Measurements from ENCODE around the gene STOML2. TPM values are rescaled to one million over a fixed set of nuclear protein-coding genes. Genes with fewer than 3 reads are reported as not detected.
A peak's percentile ranks its signal among the peaks of the same experiment; 100 is the strongest.

The STOML2 gene
- total and polyA plus RNA-seq, 9 of the 15 experiments (the other 6 are each of a cell fraction or from before 2014, with no cell fraction given), result 110 to 220 (median 174) TPM

DNA sequence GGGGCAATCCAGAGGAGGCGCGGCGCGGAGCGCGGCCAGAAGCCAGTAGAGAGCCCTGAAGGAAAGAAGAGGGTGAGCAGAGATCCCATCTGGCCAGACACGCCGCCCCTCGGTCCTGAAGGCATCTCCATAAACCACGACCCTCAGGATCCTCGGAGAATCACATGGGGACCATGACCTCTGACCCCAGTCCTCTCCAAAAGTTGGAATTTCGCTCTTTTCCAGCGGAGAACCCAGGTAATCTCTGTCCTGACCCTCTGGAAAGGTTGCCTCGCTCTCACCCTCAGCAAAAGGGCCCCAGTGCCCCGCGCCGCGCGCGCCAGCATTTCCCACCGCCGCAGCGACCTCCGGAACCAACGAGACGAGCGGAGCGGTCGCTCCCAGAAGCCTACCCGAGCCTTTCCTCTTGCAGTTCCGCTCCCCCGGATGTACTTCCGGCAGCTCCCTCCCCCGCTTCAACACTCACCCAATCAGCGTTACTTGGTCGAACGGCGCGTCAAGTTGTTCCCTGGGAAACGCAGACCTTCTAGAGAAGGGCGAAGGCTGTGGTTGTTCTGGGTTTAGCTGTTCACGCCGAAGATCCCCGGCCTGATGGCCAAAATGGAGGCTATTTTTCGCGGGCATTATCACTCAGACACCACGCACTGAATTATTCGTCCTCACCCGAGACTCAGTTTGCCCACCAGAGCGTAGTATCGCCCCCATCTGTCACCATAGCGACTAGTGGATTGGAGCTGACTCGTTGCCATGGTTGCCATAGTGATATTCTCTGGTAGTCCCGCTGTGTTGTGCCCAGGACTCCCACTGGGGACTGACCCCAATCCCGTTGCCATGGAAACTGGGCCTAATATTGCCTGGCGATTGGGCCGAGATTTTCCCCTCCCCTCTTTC is at the start of gene STOML2 (continued):
- peak; percentile 99 for TF ChIP-seq GABPB1 (CRISPR knock-in tag; IDR thresholded peaks at IDR 0.05)
- TF ChIP-seq KLF10 (CRISPR knock-in tag; IDR thresholded peaks at IDR 0.05), result no peak
- 0 out of 2 replicates have a peak, but pooled peaks have one; percentile 42 for TF ChIP-seq PTBP1 (IDR thresholded peaks at IDR 0.05; ENCODE audit: low read depth, low read length)
- TF ChIP-seq XRCC5 (IDR thresholded peaks at IDR 0.05; ENCODE audit: low read depth, low read length), result 0 out of 2 replicates have a peak, but pooled peaks have one; percentile 65
- no peak; the same call in 1 of the 2 replicates for TF ChIP-seq AFF4 (CRISPR knock-in tag; IDR thresholded peaks at IDR 0.05)
- TF ChIP-seq TGIF2 (CRISPR knock-in tag; IDR thresholded peaks at IDR 0.05), result no peak
- 0 out of 2 replicates have a peak, but pooled peaks have one; percentile 62 for TF ChIP-seq MTA3 (IDR thresholded peaks at IDR 0.05; ENCODE audit: borderline replicate concordance)
- no peak for TF ChIP-seq NFIX (CRISPR knock-in tag; IDR thresholded peaks at IDR 0.05; ENCODE audit: low read depth)
- peak; percentile 82 for TF ChIP-seq ETV1 (tag; conservative IDR thresholded peaks at IDR 0.05; ENCODE audit: low read depth)
- peak; percentile 73 for TF ChIP-seq BMI1 (IDR thresholded peaks at IDR 0.05; ENCODE audit: low read length)
- TF ChIP-seq FOS (IDR thresholded peaks at IDR 0.05; ENCODE audit: extremely low read depth, insufficient read length), result peak; percentile 34
- TF ChIP-seq RFX5 (IDR thresholded peaks at IDR 0.05; ENCODE audit: low read depth, low read length), result 0 out of 2 replicates have a peak, but pooled peaks have one; percentile 17
- no peak for TF ChIP-seq MAFF (IDR thresholded peaks at IDR 0.05; ENCODE audit: low read length)
- TF ChIP-seq ATF7 (IDR thresholded peaks at IDR 0.05), result peak; percentile 57
- 0 out of 2 replicates have a peak, but pooled peaks have one; percentile 19 for TF ChIP-seq ARID1B (IDR thresholded peaks at IDR 0.05)
- TF ChIP-seq NFIC (IDR thresholded peaks at IDR 0.05), result peak; percentile 43; the same call in 1 of the 2 replicates
- peak; percentile 14 to 80; a peak in 2 of 4 replicates for TF ChIP-seq HDAC1 (IDR thresholded peaks at IDR 0.05)
- no peak for TF ChIP-seq POLR3A (IDR thresholded peaks at IDR 0.05; ENCODE audit: borderline replicate concordance, extremely low read depth, insufficient read depth, insufficient read length)
- TF ChIP-seq CREB1 (IDR thresholded peaks at IDR 0.05), result no peak
- peak; percentile 59; the same call in 1 of the 2 replicates for TF ChIP-seq CREB1 (CRISPR knock-in tag; IDR thresholded peaks at IDR 0.05)
- no peak for TF ChIP-seq ZNF311 (CRISPR knock-in tag; IDR thresholded peaks at IDR 0.05)
- no peak for TF ChIP-seq MTA1 (IDR thresholded peaks at IDR 0.05; ENCODE audit: borderline replicate concordance)
- peak; percentile 7 for TF ChIP-seq ZFP36 (IDR thresholded peaks at IDR 0.05; ENCODE audit: low read depth, low read length, partially characterized antibody)
- TF ChIP-seq U2AF1 (optimal IDR thresholded peaks at IDR 0.05; ENCODE audit: low read depth, low read length), result no peak
